ENCODE data around the gene GHRH.

The GHRH gene

DNA sequence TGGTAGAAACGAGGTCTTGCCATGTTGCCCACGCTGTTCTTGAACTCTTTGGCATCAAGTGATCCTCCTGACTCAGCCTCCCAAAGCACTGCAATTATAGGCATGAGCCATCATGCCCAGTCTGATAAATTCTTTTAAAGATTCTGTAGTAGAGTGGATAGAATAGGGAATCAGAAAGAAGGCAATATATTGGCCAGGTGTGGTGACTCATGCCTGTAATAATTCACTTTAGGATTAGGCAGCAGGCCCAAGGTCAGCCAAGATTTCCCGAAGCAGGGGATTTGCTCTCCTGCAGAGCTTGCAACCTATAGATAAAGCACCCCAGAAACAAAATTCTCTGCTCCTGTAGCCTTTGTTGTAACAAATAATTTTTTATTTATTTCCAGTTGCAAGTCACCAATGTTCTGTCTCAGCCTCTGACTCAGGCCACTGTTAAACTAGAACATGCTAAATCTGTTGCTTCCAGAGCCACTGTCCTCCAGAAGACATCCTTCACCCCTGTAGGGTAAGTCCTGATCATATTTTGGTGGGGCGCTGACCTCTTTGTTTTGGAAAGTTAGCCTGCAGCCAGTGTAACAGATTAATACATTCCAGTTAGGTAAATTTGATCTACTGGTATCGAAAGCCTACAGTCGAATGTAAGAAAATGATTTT, 51.8 kb downstream of the GHRH start:
- no peak for DNase-seq (ENCODE audit: extremely low read depth in 1 of 2, low read depth in 1 of 2)

GRCh38 chr20:37209193-37209592, 52.4 kb downstream of the GHRH start:
- DNase-seq (ENCODE audit: extremely low read depth in 1 of 2, low read depth in 1 of 2) = no peak

DNA sequence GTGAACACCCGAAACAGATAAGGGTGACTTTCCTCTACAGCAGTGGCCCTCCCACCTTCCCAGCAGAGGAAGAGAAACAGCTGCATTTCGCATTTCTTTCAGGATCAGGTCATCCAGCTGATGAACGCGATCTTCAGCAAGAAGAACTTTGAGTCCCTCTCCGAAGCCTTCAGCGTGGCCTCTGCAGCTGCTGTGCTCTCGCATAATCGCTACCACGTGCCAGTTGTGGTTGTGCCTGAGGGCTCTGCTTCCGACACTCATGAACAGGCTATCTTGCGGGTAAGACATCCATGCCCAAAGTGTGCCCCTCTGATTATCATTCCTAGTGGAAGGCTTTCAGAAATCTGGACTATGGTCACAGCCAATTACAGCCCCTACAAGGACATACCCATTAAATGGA, 54.4 kb downstream of the GHRH start:
- DNase-seq (ENCODE audit: extremely low read depth in 1 of 2, low read depth in 1 of 2) = no peak

DNA sequence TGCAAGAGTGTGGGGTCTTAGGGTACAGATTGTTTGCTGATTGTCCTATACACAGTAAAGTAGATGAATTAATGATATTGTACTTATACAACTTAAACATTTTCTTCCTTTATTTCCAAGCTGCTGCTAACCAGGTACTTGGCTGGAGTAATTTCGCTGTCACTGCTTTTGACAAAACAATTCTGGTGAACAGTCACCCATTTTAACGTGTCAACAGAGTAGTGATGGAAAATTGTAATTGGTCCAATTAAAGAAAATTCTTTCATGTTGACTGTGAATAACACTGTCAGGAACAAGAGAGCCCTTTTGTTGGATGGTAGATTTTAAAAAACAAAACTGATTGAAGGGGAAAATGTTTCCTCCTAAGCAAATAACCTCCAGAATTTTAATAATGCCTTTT, 55.8 kb downstream of the GHRH start:
- DNase-seq (ENCODE audit: extremely low read depth in 1 of 2, low read depth in 1 of 2) = no peak

GRCh38 chr20:37205130-37205529, 56.5 kb downstream of the GHRH start:
- DNase-seq (ENCODE audit: extremely low read depth in 1 of 2, low read depth in 1 of 2) = no peak

- DNase-seq (ENCODE audit: extremely low read depth in 1 of 2, low read depth in 1 of 2) = no peak
These were observed 57.6 kb downstream of the GHRH start for GRCh38 chr20:37204056-37204455.

DNA sequence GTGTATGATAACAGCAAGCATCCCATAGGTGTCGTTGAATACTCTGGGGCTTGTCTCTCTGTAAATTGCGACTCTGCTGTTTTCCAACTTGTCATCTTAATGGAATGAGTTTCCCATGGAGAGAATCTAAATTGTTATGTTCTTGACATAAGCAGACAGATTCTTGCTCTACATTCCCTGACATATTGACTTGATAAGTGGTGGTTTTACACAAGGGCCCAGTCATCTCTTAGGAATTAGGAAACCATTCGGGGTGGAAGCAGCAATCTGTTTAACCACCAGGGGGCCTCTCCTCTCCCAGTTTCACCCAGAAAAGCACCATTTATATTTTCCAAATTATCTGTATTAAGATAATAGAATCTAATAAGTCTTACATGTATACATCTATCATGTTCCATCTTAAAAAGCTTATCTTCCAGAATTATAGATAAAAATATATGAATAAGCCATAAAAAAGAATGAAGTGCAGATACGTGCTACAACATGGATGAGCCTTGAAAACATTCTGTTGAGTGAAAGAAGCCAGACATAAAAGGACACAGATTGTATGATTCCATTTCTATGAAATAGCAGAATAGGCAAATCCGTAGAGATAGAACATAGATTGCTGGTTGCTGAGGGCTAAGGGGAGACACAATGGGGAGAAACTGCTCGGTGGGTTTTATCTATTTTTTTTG, 59.2 kb downstream of the GHRH start:
- DNase-seq (ENCODE audit: extremely low read depth in 1 of 2, low read depth in 1 of 2) = no peak

DNA sequence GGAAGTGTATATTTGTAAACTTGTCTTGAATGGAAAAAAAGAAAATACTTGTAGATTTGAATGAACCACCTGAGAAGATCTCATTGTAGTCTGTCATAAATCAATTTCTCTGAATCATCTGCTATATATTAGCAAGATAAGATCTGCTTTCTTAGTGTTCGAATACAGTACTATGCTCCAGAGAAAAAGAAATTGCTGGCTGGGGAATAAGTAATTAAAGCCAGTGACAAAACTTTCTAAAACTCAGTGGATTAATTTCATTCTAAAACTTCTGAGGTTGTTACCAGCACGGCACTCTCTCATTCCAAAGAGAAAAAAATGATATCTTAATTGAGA, 59.8 kb downstream of the GHRH start:
- DNase-seq (ENCODE audit: extremely low read depth in 1 of 2, low read depth in 1 of 2) = no peak
